Thymus (tissue), 11 donors: Measurements from ENCODE around the gene INSIG2. TPM values are rescaled to one million over a fixed set of nuclear protein-coding genes. Genes with fewer than 3 reads are reported as not detected.
A peak's percentile ranks its signal among the peaks of the same experiment; 100 is the strongest.

Experiments used
- DNase-seq, 9 donors: peaks; one replicate each; pipeline ENCODE4 v3.0.0-alpha.2; 2013; ENCODE audit warnings: low spot score in 9 of 9, low read depth in 6 of 9, missing footprints in 1 of 9
- H3K27ac ChIP-seq, 2 donors: one replicate each; pipeline ENCODE4 v1.5.1; 2013; ENCODE audit warnings: control low read depth in 1 of 2, low read depth in 1 of 2, low read length in 1 of 2, mild to moderate bottlenecking in 1 of 2, moderate library complexity in 1 of 2
- H3K27me3 ChIP-seq, 2 donors: one replicate each; pipeline ENCODE4 v1.5.1; 2013; ENCODE audit warnings: low read length in 1 of 2; ENCODE audit not compliant: control insufficient read depth in 2 of 2, insufficient read depth in 1 of 2
- H3K36me3 ChIP-seq, 2 donors: one replicate each; pipeline ENCODE4 v1.5.1; 2013; ENCODE audit warnings: low read length in 1 of 2, mild to moderate bottlenecking in 1 of 2, moderate library complexity in 1 of 2; ENCODE audit not compliant: control insufficient read depth in 2 of 2, insufficient read depth in 2 of 2
- H3K4me1 ChIP-seq, 2 donors: one replicate each; pipeline ENCODE4 v1.5.1; 2013; ENCODE audit warnings: low read length in 2 of 2; ENCODE audit not compliant: control insufficient read depth in 2 of 2, insufficient read depth in 2 of 2
- H3K4me3 ChIP-seq, 2 donors: one replicate each; pipeline ENCODE4 v1.5.1; 2013; ENCODE audit warnings: low read length in 2 of 2, control low read depth in 1 of 2, mild to moderate bottlenecking in 1 of 2
- H3K9me3 ChIP-seq, 2 donors: one replicate each; pipeline ENCODE4 v1.5.1; 2013; ENCODE audit warnings: low read length in 1 of 2, mild to moderate bottlenecking in 1 of 2; ENCODE audit not compliant: control insufficient read depth in 2 of 2, insufficient read depth in 1 of 2
- WGBS: extraction: QIAGEN DNeasy Blood & Tissue Kit; methylation state at CpG from one replicate; pipeline ENCODE4 v1.1.7; 2013; 5-methylcytosine and 5-hydroxymethylcytosine counted together
- polyA plus RNA-seq: library from polyadenylated mRNA; stranded (reverse); fragments of 200-250 nt; gene quantifications from one replicate; pipeline ENCODE4 v1.2.3, GENCODE V29; 2013
- total RNA-seq: library from RNA; stranded (reverse); fragments of 120-200 nt; gene quantifications from one replicate; pipeline ENCODE4 v1.2.4, GENCODE V29; 2013
- donor health status: healthy.

Gene INSIG2
- total and polyA plus RNA-seq, 2 donors: 18.3 to 27.9 TPM

GRCh38 chr2:118119158-118119727, 31.0 kb downstream of the INSIG2 start:
- H3K27ac ChIP-seq: no peak overlapping the region
- no peaks in the 10 kb centered on the region for H3K4me1 ChIP-seq
- no peaks in the 10 kb centered on the region for H3K36me3 ChIP-seq
- no peak for DNase-seq
- no peaks in the 10 kb centered on the region for H3K27me3 ChIP-seq
- WGBS: 42% methylated on average over 4 of the region's 4 CpGs
- no peaks in the 10 kb centered on the region for H3K9me3 ChIP-seq
- H3K4me3 ChIP-seq: no peak overlapping the region

- no peak for DNase-seq
- WGBS: 97% methylated on average over 8 of the region's 8 CpGs
- H3K27ac ChIP-seq: no peak overlapping the region
- no peak overlapping the region for H3K4me3 ChIP-seq
- H3K36me3 ChIP-seq: no peaks in the 10 kb centered on the region
- no peaks in the 10 kb centered on the region for H3K9me3 ChIP-seq
- peaks cover 0 to 3% of the 10 kb centered on the region in 2 donors for H3K27me3 ChIP-seq
- no peaks in the 10 kb centered on the region for H3K4me1 ChIP-seq
Observed at GRCh38 chr2:118119761-118120400, 31.6 kb downstream of the INSIG2 start.

GRCh38 chr2:118120401-118120780, 32.1 kb downstream of the INSIG2 start:
- no peaks in the 10 kb centered on the region for H3K4me1 ChIP-seq
- WGBS: 97% methylated on average over 4 of the region's 4 CpGs

GRCh38 chr2:118121101-118121500, 32.8 kb downstream of the INSIG2 start:
- Histone ChIP-seq H3K9me3 (no peaks in the 10 kb centered on the region), H3K27ac (no peak overlapping the region), H3K36me3 (no peaks in the 10 kb centered on the region), H3K27me3 (peaks cover 2 to 3% of the 10 kb centered on the region in 2 donors), H3K4me3 (no peak overlapping the region), H3K4me1 (no peaks in the 10 kb centered on the region)
- no peak for DNase-seq

More at GRCh38 chr2:118120401-118120780, 32.1 kb downstream of the INSIG2 start:
- DNase-seq: no peak
- no peaks in the 10 kb centered on the region for H3K9me3 ChIP-seq
- no peak overlapping the region for H3K4me3 ChIP-seq
- H3K27ac ChIP-seq: no peak overlapping the region
- no peaks in the 10 kb centered on the region for H3K36me3 ChIP-seq
- H3K27me3 ChIP-seq: peaks cover 1 to 3% of the 10 kb centered on the region in 2 donors

- Histone ChIP-seq H3K9me3 (no peaks in the 10 kb centered on the region), H3K27ac (no peak overlapping the region), H3K36me3 (no peaks in the 10 kb centered on the region), H3K4me1 (no peaks in the 10 kb centered on the region), H3K4me3 (no peak overlapping the region), H3K27me3 (peaks cover 2 to 3% of the 10 kb centered on the region in 2 donors)
- no peak for DNase-seq
- 48% methylated on average over 2 of the region's 2 CpGs for WGBS
Observed at GRCh38 chr2:118121986-118122524, 33.8 kb downstream of the INSIG2 start.

- Histone ChIP-seq H3K4me1 (no peaks in the 10 kb centered on the region), H3K4me3 (no peak overlapping the region), H3K9me3 (no peaks in the 10 kb centered on the region), H3K27ac (peak overlapping the region in 1 of 2 donors; percentile 38), H3K36me3 (no peaks in the 10 kb centered on the region), H3K27me3 (peaks cover 2 to 3% of the 10 kb centered on the region in 2 donors)
- no peak for DNase-seq
- 48% methylated on average over 2 of the region's 2 CpGs for WGBS
Observed at GRCh38 chr2:118122594-118123281, 34.5 kb downstream of the INSIG2 start.

- Histone ChIP-seq H3K9me3 (no peaks in the 10 kb centered on the region), H3K4me1 (no peaks in the 10 kb centered on the region), H3K27me3 (peaks cover 2 to 3% of the 10 kb centered on the region in 2 donors), H3K4me3 (no peak overlapping the region), H3K36me3 (no peaks in the 10 kb centered on the region), H3K27ac (no peak overlapping the region)
- 89% methylated on average over 3 of the region's 3 CpGs for WGBS
- DNase-seq: no peak
Observed at GRCh38 chr2:118123561-118124232, 35.4 kb downstream of the INSIG2 start.

GRCh38 chr2:118124288-118124891, 36.1 kb downstream of the INSIG2 start:
- H3K4me1 ChIP-seq: no peaks in the 10 kb centered on the region
- no peaks in the 10 kb centered on the region for H3K9me3 ChIP-seq
- H3K27me3 ChIP-seq: peaks cover 2 to 3% of the 10 kb centered on the region in 2 donors
- no peak overlapping the region for H3K4me3 ChIP-seq
- H3K36me3 ChIP-seq: no peaks in the 10 kb centered on the region
- no peak overlapping the region for H3K27ac ChIP-seq
- no peak for DNase-seq
- 42% methylated on average over 8 of the region's 8 CpGs for WGBS
